Prostate gland (tissue), 2 donors: ENCODE results near the gene RAB36.

Experiments used
- CTCF ChIP-seq, 4 experiments: fragments of 200-600 bp in 2 of 4; fragments of 450-650 bp in 2 of 4; sonication (generic) in 2 of 4; IDR thresholded peaks; 1 replicate in 3 of 4; 2 replicates in 1 of 4; pipeline ENCODE4 v1.5.1; 2016 to 2019; ENCODE audit warnings: antibody characterized with exemption in 4 of 4, mild to moderate bottlenecking in 2 of 4, moderate library complexity in 2 of 4
- POLR2A ChIP-seq: fragments of 450-650 bp; IDR thresholded peaks from one replicate; pipeline ENCODE4 v1.6.1; 2016; ENCODE audit warnings: antibody characterized with exemption, mild to moderate bottlenecking
- POLR2AphosphoS5 ChIP-seq: sonication (generic); formaldehyde crosslinking; IDR thresholded peaks from one replicate; pipeline ENCODE4 v1.6.1; 2017; ENCODE audit warnings: antibody characterized with exemption

GRCh38 chr22:23142546-23143105 lies 2.7 kb upstream of the RAB36 start:
- TF ChIP-seq POLR2A = no peak
- TF ChIP-seq CTCF (IDR thresholded peaks at IDR 0.05) = no peak
- no peak for TF ChIP-seq POLR2AphosphoS5
